ENCODE data around the gene FYN.

- TF ChIP-seq, protein P1, sequence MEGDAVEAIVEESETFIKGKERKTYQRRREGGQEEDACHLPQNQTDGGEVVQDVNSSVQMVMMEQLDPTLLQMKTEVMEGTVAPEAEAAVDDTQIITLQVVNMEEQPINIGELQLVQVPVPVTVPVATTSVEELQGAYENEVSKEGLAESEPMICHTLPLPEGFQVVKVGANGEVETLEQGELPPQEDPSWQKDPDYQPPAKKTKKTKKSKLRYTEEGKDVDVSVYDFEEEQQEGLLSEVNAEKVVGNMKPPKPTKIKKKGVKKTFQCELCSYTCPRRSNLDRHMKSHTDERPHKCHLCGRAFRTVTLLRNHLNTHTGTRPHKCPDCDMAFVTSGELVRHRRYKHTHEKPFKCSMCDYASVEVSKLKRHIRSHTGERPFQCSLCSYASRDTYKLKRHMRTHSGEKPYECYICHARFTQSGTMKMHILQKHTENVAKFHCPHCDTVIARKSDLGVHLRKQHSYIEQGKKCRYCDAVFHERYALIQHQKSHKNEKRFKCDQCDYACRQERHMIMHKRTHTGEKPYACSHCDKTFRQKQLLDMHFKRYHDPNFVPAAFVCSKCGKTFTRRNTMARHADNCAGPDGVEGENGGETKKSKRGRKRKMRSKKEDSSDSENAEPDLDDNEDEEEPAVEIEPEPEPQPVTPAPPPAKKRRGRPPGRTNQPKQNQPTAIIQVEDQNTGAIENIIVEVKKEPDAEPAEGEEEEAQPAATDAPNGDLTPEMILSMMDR (IDR thresholded peaks at IDR 0.05; ENCODE audit: borderline replicate concordance, extremely low read depth, low read length, poor library complexity, severe bottlenecking), result no peak
- TF ChIP-seq EZH2 (IDR thresholded peaks at IDR 0.05; ENCODE audit: borderline replicate concordance, low read depth, low read length, severe bottlenecking), result no peak
These were observed 102.8 kb downstream of the FYN start for GRCh38 chr6:111770263-111771093.
